Measurements from ENCODE around the gene XPNPEP2. TPM values are rescaled to one million over a fixed set of nuclear protein-coding genes. Genes with fewer than 3 reads are reported as not detected.
A peak's percentile ranks its signal among the peaks of the same experiment; 100 is the strongest.

XPNPEP2 gene
- total and polyA plus RNA-seq, 8 donors: 0.07 to 1.0 (median 0.20) TPM

GRCh38 chrX:129800186-129800585 is 61.4 kb downstream of the XPNPEP2 start:
- no peak for TF ChIP-seq CTCF (IDR thresholded peaks at IDR 0.05)
- no peak for DNase-seq
- Histone ChIP-seq H3K27me3 (no peaks in the 10 kb centered on the region), H3K4me3 (no peak overlapping the region), H3K4me1 (no peaks in the 10 kb centered on the region), H3K27ac (no peak overlapping the region), H3K36me3 (no peaks in the 10 kb centered on the region), H3K9me3 (no peaks in the 10 kb centered on the region)
- intact Hi-C loops (cut with DNase I): no loop called here
- FAIRE-seq: no peak
- no peak for ATAC-seq
- 63 to 82% methylated on average over 4 of the region's 4 CpGs for WGBS, 2 donors

GRCh38 chrX:129802863-129803262 is 64.1 kb downstream of the XPNPEP2 start:
- Histone ChIP-seq H3K36me3 (peaks cover 0 to 3% (median 0%) of the 10 kb centered on the region in 3 donors), H3K27me3 (no peaks in the 10 kb centered on the region), H3K27ac (no peak overlapping the region), H3K4me3 (no peak overlapping the region), H3K4me1 (no peaks in the 10 kb centered on the region), H3K9me3 (no peaks in the 10 kb centered on the region)
- FAIRE-seq (no peak), ATAC-seq (no peak), DNase-seq (no peak)
- intact Hi-C loops (cut with DNase I): no loop called here
- WGBS, 2 donors: 39 to 53% methylated on average over 1 of the region's 1 CpG
- TF ChIP-seq CTCF (IDR thresholded peaks at IDR 0.05): no peak

GRCh38 chrX:129804806-129805205 is 66.0 kb downstream of the XPNPEP2 start:
- intact Hi-C loops (cut with DNase I): no loop called here
- TF ChIP-seq CTCF (IDR thresholded peaks at IDR 0.05): no peak
- peaks cover 0 to 3% (median 0%) of the 10 kb centered on the region in 3 donors for H3K36me3 ChIP-seq
- no peaks in the 10 kb centered on the region for H3K9me3 ChIP-seq
- no peak overlapping the region for H3K27ac ChIP-seq
- FAIRE-seq (no peak), DNase-seq (no peak), ATAC-seq (no peak)
- H3K27me3 ChIP-seq: no peaks in the 10 kb centered on the region
- WGBS, 2 donors: 78 to 94% methylated on average over 4 of the region's 4 CpGs
- H3K4me3 ChIP-seq: no peak overlapping the region
- H3K4me1 ChIP-seq: no peaks in the 10 kb centered on the region

GRCh38 chrX:129808158-129808828 is 69.5 kb downstream of the XPNPEP2 start:
- no peak for DNase-seq
- Histone ChIP-seq H3K9me3 (no peaks in the 10 kb centered on the region), H3K27ac (no peak overlapping the region), H3K4me1 (no peaks in the 10 kb centered on the region), H3K27me3 (no peaks in the 10 kb centered on the region), H3K4me3 (no peak overlapping the region), H3K36me3 (peaks cover 0 to 12% (median 3%) of the 10 kb centered on the region in 3 donors)
- intact Hi-C loops (cut with DNase I): no loop called here
- ATAC-seq: no peak
- FAIRE-seq: peak; percentile 76
- WGBS, 2 donors: 52 to 82% methylated on average over 2 of the region's 2 CpGs
- no peak for TF ChIP-seq CTCF (IDR thresholded peaks at IDR 0.05)

Measured in pancreas (tissue), 10 donors.